Loucy (cell line): ENCODE measurements around the gene ADH1C.

Experiments
- CTCF ChIP-seq: fragments of 200-600 bp; sonication (generic); conservative IDR thresholded peaks from 2 replicates; pipeline ENCODE4 v1.5.1; 2014; ENCODE audit warnings: mild to moderate bottlenecking, antibody characterized with exemption, low read length
- EZH2phosphoT487 ChIP-seq: fragments of 200-600 bp; IDR thresholded peaks from 2 replicates; pipeline ENCODE4 v1.6.1; 2018; ENCODE audit warnings: antibody characterized with exemption, mild to moderate bottlenecking, moderate library complexity, borderline replicate concordance

- TF ChIP-seq CTCF, result no peak
- TF ChIP-seq EZH2phosphoT487, result no peak
These were observed 27.6 kb downstream of the ADH1C start for GRCh38 chr4:99324979-99325378.
